NOMO-1 treated with DMSO at 0.1 percent for 48 hours (cell line): ENCODE data around the gene OBI1.

Source experiments
- DNase-seq: peaks from one replicate; lab custom pipeline; 2025; ENCODE audit not compliant: unreplicated experiment; lab: John Stamatoyannopoulos, UW

The OBI1 gene

GRCh38 chr13:78592584-78592983, 66.4 kb downstream of the OBI1 start:
- no peak for DNase-seq

- peak; percentile 48 for DNase-seq
Measured at GRCh38 chr13:78589206-78589605, 69.7 kb downstream of the OBI1 start.

GRCh38 chr13:78587395-78587794, 71.6 kb downstream of the OBI1 start:
- DNase-seq = no peak

GRCh38 chr13:78586706-78587105, 72.2 kb downstream of the OBI1 start:
- no peak for DNase-seq

- DNase-seq = peak; percentile 74
Measured at GRCh38 chr13:78576261-78576660, 82.7 kb downstream of the OBI1 start.

- DNase-seq = no peak
Measured at GRCh38 chr13:78572459-78572858, 86.5 kb downstream of the OBI1 start.

- no peak for DNase-seq
Measured at GRCh38 chr13:78569029-78569428, 89.9 kb downstream of the OBI1 start.

- no peak for DNase-seq
Measured at GRCh38 chr13:78566631-78567030, 92.3 kb downstream of the OBI1 start.
